Kidney capillary endothelial cell (primary cell): ENCODE results near the gene CD99.
A peak's percentile ranks its signal among the peaks of the same experiment; 100 is the strongest.

Experiments used
- DNase-seq: peaks from one replicate; pipeline ENCODE4 v3.0.0-alpha.2; 2018; ENCODE audit warnings: low spot score

Gene CD99, protein sequence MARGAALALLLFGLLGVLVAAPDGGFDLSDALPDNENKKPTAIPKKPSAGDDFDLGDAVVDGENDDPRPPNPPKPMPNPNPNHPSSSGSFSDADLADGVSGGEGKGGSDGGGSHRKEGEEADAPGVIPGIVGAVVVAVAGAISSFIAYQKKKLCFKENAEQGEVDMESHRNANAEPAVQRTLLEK

DNA sequence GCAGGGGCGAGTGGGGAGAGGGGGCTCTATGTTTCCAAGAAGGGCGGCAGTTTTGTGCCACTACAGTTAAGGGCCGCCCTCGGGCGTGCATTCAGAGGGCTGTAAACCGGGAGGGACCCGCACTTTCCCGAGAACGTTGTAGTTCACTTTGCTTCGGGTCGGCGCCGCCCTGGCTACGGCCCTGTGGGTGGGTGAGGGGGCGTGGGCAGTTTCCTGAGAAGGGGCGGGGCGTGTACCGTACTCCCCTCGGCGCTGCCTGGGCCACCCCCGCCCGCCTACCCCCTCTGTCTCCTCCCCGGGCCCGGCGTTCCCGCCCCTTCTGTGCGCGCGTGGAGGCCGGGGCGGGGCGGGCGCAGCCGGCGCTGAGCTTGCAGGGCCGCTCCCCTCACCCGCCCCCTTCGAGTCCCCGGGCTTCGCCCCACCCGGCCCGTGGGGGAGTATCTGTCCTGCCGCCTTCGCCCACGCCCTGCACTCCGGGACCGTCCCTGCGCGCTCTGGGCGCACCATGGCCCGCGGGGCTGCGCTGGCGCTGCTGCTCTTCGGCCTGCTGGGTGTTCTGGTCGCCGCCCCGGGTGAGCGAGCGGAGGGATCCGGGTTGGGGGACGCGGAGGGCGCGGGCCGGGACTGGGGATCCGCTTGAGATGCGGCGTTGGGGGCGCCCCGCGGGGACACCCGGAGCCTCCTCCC lies at the start of gene CD99:
Gene CD99 (plus strand): TSS at position 440 of the 687 bp plus-strand sequence. CDS start 66 bp downstream, at position 506.
- DNase-seq: peak; percentile 82

DNA sequence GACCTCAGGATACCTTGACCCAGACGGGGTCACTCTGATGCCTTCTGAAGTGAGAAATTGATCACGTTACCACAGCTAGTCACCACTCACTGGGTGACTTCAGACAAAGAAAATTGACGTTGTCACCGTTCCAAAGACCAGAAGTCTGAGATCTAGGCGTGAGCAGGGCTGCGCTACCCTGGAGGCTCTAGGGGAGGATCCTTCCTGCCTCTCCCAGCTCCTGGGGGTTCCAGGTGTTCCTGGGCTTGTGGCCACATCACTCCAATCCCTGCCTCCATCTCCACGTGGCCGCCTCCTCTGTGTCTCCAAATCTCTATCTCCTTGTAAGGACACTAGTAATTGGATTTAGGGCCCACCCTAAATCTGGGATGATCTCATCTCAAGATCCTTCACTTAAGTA lies 48.9 kb upstream of the CD99 start:
- DNase-seq: no peak

DNA sequence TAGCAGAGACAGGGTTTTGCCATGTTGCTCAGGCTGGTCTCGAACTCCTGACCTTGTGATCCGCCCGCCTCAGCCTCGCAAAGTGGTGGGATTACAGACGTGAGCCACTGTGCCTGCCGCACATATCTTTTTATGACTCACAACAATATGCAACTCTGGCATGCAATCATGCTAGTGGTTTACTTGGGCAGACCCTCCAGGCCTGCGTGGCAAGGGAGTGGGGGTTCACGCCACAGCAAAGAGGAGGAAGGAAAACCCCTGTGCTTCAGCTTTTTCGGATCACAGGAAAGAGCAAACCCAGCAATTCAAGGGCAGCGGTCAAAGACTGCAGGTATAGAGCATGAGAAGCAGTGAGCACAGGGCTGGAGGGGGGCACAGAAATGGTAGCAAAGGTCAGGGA lies 48.3 kb upstream of the CD99 start:
- no peak for DNase-seq

DNA sequence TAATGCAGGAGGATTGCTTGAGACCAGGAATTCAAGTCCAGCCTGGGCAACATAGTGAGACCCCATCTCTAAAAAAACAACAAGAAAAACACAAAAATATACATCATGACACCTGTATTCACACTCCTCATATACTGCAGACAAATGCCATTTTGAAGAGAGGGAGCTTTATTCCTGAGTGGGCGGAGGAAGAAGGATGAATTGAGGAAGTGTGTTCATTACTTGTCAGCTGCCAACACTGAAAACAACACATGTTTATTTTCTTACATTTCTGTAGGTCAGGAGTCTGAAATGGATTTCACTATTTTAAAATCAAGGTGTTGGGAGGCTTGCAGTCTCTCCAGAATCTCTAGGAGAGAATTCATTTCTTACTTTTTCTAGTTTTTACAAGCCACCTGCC lies 47.2 kb upstream of the CD99 start:
- DNase-seq: no peak

DNA sequence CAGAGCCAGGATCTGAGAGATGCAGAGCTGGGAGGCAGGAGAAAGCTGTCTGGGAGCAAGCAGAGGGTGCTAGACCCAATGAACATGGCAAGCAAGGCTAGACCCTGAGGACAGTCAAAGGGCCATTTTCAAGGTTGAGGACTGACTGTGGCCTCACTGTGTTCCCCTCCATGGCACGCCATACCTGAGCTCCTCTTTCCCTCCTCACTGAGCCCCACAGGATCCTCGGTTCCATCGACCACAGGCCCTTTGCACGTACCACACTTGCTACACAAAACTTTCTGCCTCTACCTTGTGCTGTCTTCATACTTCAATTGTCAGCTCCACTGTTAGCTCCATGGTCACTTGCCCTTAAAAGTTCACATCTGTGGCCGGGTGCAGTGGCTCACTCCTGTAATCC lies 45.5 kb upstream of the CD99 start:
- DNase-seq: no peak

DNA sequence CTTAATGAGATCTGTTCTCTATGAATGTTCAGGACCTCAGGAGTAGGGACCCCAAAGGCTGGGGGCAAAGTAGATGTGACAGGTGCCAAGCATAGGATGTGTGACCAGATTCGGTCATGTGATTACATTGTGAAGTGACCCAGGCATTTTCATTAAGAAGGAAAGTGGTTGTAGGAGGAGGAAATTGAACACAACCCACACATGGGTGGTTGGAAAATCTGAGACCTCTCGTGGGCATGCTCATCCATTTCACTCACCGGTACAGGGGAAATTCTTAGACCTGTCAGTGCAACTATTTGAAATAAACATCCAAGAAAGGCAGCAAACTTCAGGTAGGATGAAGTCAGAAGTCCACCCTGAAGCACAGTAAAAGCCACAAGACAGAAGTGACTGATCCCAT lies 43.5 kb upstream of the CD99 start:
- no peak for DNase-seq

DNA sequence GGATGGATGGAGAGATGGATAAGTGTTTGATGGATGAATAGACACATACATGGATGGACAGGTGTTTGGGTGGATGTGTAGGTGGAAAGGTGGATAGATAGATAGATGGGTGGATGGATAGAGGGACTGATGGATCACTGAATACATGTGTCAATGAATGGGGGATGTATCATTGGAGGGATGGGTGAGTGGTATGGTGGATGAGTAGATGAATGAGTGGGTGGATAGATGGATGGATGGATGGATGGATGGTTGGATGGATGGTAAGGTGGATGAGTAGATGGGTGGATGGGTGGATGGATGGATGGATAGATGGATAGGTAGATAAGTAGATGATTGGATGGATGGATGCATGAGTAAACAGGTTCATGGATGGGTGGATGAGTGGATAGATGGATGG lies 41.1 kb upstream of the CD99 start:
- DNase-seq: no peak

DNA sequence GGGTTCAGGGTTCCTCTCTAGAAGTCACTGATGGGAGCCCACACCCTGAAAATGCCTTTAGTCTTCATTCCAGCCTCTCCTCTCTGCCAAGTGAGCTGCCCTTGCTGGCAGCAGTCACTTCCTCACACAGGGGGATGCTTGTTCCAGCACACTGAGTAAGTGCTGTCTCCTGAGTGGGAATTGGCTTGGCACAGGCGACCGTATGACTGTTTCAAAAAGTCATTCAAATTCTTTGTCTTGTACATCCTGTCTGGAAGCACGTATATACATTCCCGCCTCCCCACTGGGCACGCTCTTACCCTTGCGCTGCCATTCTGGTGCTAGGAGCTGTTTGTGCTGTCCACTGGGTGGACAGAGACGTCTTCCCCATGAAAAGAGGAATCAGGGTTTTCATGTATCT lies 40.2 kb upstream of the CD99 start:
- DNase-seq: peak; percentile 76

DNA sequence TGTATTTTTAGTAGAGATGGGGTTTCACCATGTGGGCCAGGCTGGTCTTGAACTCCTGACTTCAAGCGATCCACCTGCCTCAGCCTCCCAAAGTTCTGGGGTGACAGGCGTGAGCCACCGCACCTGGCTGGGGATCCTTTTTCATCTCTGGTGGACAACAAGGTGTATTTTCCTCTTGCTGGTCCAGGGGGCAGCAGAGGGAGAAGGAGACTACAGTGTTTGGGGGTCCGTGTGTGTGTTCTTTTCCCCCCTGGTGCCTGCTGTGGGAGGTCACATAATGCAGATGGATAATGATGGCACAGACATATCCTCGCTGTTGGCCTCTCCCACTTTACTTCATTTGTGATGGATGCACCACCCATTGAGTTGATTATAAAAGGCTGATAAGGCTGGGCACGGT lies 39.0 kb upstream of the CD99 start:
- no peak for DNase-seq

DNA sequence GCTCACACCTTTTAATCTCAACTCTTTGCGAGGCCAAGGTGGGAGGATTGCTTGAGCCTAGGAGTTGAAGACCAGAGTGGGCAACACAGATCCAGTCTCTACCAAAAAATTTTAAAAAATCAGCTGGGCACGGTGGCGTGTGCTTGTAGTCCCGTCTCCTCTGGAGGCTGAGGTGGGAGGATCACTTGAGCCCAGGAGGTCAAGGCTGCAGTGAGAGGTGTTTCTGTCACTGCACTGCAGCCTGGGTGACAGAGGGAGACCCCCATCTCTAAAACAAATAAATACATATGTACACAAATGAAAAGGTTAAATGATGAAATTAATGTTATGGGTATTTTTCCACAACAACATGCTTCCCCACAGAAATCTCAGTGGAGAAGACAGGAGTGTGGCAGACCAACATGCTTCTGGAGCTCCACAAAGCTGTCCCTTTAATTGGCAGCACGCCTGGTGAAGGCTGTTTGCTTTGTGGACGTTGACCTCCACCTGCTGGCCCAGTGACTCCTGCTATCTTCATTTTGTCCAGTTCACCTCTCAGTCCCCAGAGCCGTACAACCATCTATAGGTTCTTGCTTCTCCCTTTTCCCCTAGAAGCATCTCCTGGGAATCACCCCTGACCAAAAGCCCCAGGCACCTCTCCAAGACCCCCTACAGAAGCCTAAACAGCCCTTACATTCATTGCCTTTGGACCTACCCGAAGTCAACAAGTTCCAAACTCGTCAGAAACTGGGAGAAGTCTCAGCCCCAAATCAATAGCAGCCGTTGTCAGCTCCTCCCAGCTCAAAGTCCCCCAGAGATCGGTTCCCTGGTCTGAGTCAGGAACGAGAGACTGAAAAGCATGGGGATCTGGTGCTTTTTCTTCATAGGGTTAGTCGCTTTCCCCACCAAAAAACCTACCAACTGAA lies 36.4 kb upstream of the CD99 start:
- DNase-seq: no peak

DNA sequence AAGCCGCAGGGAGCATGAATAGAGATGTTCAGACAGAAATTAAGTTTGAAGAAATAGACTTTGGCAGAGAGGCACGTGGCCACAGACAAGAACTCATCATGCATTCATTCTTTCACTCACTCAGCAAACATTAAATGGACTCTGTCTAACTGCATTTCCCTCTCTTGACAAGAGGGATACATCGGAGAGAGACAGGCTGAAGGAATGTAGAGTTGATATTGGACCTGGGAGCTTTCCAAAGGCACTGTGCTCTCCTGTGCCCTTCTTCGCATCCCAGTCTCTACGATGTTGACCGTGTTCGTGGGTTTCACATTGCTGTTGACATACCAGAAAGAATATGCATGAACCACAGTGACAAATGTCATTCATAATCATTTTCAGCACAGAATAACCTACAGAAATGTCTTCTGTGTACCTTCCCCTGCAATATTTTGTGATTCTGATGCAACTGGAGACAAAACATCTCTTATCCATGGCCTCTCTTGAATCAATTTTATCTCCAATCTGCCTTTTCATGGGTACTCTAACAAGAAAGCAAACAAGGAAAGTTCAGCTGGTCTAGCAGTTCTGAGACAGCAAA lies 34.7 kb upstream of the CD99 start:
- no peak for DNase-seq

DNA sequence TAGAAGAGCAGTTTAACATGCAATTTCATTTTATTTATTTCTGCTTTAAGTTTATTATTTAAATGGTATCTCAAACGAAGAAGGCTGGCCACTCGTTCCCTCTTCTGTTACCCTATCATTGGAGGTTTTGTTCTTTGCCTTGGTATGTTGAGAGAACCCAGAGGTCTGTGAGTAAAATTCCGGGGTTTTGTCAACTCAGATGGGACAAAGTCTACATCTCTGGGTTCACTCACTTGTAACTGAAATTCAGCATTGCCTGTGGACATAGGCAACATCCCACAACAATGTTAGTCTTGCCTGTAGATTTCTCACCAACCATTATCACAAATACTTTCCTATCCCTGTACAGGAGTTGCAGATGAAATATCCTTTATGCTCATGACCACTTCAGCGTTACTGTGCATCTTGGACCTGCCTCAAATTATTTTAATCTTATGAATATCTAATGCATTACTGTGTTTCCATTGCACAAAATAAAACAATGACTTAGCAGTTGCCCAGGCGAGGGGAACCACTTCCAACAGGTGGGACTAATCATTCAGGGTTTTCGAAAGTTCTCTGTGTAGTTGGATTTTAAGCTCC lies 33.5 kb upstream of the CD99 start:
- DNase-seq: no peak

DNA sequence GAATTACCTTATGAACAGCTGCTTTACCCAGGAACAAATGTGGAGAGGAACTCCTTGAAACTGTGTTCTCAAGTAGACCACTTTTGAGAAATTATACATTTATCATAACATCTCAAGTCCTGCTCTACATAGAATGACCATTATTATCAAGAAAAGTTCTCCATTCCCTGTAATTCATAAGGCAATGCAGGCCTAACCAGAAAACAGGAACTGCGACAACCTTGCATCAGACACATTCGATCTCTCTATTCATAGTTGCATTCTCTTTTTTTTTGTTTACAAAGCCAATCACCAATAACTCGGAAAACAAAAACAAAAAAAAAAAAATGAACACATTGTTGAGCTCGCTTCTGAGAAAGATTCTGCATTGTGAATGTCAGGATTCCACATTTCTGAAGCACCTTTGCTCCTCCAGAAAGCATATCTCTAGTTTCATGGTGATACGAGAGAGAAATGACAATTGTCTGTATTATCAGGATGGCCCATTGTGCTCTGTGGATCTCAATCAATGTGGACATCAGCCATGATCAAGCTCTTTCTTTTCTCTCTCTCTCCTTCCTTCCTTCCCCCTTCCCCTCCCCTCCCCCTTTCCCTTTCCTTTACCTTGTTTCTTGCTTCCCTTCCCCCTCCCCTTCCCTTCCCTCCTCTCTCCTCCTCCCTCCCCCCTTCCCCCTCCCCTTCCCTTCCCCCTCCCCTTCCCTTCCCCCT lies 32.4 kb upstream of the CD99 start:
- DNase-seq: no peak

DNA sequence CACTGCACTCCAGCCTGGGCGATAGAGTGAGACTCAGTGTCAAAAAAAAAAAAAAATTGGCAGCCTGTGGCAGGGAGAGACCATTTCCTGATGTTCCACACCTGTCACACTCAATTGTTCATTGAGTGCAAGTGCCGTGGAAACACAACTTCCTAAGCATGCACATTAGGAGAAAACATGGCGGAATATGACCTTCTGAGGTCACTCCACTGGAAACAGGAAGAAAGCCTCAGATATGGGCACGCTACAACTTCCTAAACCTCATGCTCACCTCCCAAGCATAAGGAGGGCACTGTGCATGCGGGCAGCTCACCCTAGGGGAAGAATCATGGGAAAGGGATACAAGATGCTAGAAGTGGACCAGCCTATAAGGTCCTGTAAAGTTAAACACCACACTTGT lies 28.5 kb upstream of the CD99 start:
- DNase-seq: no peak

DNA sequence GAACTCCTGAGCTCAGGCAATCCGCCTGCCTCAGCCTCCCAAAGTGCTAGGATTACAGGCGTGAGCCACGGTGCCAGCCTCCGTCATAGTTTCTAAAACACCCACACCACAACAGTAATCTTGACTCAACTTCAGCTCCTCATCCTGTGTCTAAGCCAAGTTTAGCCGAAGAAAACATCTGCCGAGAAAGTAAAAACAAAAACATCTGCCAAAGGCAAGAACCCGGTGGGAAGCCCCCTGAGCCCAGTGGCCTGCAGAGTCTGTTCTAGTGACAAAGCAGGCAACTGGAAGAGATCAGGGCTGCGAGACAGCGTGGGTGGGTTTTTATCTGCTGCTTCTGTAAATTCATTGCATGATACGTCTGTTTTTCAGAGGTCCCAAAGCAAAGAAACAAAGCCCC lies 26.6 kb upstream of the CD99 start:
- no peak for DNase-seq

DNA sequence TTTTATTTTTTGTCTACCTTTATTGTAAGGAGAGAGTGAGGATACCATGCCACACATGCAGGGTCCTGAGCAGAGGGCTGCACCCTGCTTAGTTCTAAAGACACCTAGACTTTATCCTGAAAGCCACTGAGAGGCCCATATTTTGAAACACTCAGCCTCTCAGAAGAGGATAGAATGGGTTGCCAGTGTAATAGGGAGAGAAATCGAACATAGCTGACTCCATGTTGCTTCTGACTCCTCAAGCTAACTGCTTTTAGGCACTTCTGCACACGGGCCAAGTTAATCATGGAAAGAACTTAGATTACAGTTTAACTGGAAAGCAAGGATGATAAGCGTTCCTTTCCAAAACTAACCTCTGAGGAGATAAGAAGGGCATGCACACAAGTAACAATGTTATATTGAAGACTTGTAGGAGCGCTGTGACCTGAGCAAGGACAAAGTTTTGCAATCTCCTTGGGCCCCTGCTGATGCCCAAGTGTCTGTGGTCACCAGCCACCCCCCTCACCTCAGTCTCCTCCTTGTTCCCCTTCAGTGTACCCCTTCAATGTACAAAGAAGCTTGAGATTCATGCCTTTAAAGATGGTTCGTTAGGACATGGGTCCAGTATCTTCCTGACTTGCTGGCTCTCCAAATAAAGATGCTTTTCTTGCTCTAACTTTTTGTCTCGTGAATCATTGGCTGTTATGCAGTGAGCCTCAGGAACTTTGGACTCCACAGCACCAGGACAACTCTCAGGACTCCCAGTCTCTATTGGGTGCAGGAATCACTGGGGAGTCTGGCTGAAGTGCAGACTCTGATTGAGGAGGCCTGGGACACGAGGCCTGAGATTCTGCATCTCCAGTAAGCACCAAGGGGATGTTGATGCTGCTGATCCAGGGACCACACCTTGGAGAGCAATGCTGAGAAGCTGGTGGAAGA lies 25.4 kb upstream of the CD99 start:
- DNase-seq: no peak

DNA sequence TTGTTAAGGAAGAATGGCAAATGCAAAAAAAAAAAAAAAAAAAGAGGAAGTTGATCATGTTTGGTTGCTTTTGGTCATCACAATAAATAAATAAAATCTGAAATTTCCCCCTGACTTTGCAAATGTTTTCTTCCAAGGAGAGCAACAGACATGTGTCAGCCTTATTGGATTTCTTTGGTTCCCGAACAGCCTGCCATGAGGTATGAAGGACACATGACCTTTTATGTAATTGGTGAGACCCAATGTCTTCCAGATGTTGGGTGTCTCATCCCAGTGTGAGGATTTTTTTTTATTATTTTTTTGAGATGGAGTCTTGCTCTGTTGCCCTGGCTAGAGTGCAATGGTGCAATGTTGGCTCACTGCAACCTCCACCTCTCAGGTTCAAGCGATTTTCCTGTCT lies 24.6 kb upstream of the CD99 start:
- no peak for DNase-seq

DNA sequence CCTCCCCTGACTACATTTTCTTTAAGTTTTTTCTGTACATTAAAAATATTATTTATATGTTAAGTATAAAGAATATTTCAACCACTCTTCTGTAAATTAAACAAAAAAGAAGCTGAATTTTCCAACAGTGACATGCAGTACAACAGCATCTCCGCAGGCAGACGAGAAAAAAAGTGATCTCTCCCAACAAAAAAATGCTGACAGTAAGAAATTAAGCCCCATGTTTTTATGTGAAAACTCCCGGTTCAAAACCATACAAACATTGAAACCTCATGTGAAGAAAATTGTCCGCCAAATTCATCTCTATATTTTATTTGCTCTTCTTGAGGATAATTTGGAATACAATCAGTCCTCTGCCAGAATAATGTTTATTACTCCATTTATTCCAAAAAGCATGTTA lies 20.1 kb upstream of the CD99 start:
- DNase-seq: no peak

DNA sequence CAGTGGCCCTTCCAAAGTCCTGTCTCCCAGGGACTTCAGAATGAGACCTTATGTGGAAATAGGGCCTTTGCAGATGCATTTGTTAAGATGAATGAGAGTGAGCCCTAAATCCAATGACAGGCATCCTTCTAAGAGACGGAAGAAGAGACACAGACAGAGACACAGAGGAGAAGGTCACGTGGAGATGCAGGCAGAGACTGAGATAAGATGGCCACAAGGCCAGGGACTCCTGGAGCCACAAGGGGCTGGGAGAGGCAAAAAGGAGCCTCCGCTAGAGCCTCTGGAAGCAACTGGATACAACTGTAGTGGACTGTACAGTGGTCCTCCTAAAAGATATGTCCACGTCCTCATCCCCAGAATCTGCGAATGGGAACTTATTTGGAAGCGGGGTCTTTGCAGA lies 19.0 kb upstream of the CD99 start:
- no peak for DNase-seq

DNA sequence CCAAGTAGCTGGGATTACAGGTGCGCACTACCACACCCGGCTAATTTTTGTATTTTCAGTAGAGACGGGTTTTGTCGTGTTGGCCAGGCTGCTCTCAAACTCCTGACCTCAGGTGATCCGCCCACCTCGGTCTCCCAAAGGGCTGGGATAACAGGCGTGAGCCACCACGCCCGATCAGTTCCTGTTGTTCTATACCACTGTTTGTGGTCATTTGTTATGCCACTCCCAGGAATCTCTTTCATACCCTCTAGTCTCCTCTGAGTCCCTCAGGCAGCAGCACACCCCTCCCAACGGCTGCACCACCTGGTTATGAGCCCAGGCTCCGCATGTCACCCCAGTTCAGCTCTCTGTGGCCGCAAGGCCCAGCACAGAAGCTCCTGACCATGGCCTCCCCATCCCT lies 17.5 kb upstream of the CD99 start:
- DNase-seq: no peak
